ENCODE data around the gene ELAPOR2.
"Not testable (repeated sequence)": the region's sequence is repeated elsewhere in the genome, so short reads cannot be mapped to it uniquely, and the experiment has no call there.

ELAPOR2 gene

GRCh38 chr7:87046456-87046855 lies 13.0 kb downstream of the ELAPOR2 start:
- Histone ChIP-seq H3K9me3 (peaks cover 13% of the 10 kb centered on the region; the same call in 1 of the 2 replicates), H3K4me3 (no peak overlapping the region), H3K4me1 (peaks cover 13% of the 10 kb centered on the region), H3K9ac (no peak overlapping the region), H3K27ac (no peak overlapping the region), H3K27me3 (no peaks in the 10 kb centered on the region), H3K4me2 (no peak overlapping the region), H4K20me1 (no peaks in the 10 kb centered on the region), H3K36me3 (no peaks in the 10 kb centered on the region)
- TF ChIP-seq Cebpa-rat (IDR thresholded peaks at IDR 0.05) = no peak

- H4K20me1 ChIP-seq, H3K4me3 ChIP-seq, H3K9me3 ChIP-seq, H3K36me3 ChIP-seq, H3K4me2 ChIP-seq, H3K27ac ChIP-seq, H3K27me3 ChIP-seq, H3K9ac ChIP-seq: not testable (repeated sequence)
- peaks cover 13% of the 10 kb centered on the region for H3K4me1 ChIP-seq
Measured at GRCh38 chr7:87044713-87045112, 14.7 kb downstream of the ELAPOR2 start.

- H3K36me3 ChIP-seq, H3K27ac ChIP-seq, H3K27me3 ChIP-seq, H3K9ac ChIP-seq, H3K4me3 ChIP-seq, H3K4me2 ChIP-seq, H3K9me3 ChIP-seq, H4K20me1 ChIP-seq, H3K4me1 ChIP-seq: not testable (repeated sequence)
Measured at GRCh38 chr7:87041586-87041985, 17.9 kb downstream of the ELAPOR2 start.

- H3K9me3 ChIP-seq, H3K27me3 ChIP-seq, H3K36me3 ChIP-seq, H3K9ac ChIP-seq, H4K20me1 ChIP-seq, H3K4me1 ChIP-seq, H3K4me3 ChIP-seq, H3K4me2 ChIP-seq, H3K27ac ChIP-seq: not testable (repeated sequence)
Measured at GRCh38 chr7:87039691-87040299, 19.7 kb downstream of the ELAPOR2 start.

GRCh38 chr7:87038993-87039690 lies 20.3 kb downstream of the ELAPOR2 start:
- H3K9me3 ChIP-seq = no peaks in the 10 kb centered on the region
- no peak for TF ChIP-seq Cebpa-rat (IDR thresholded peaks at IDR 0.05)
- no peak overlapping the region for H3K4me2 ChIP-seq
- H3K4me1 ChIP-seq = no peaks in the 10 kb centered on the region
- H3K27me3 ChIP-seq = no peaks in the 10 kb centered on the region
- no peaks in the 10 kb centered on the region for H4K20me1 ChIP-seq
- no peaks in the 10 kb centered on the region for H3K36me3 ChIP-seq
- H3K27ac ChIP-seq = no peak overlapping the region
- no peak overlapping the region for H3K4me3 ChIP-seq
- H3K9ac ChIP-seq = no peak overlapping the region

- H3K9me3 ChIP-seq = no peaks in the 10 kb centered on the region
- no peak overlapping the region for H3K4me3 ChIP-seq
- no peak overlapping the region for H3K4me2 ChIP-seq
- no peaks in the 10 kb centered on the region for H4K20me1 ChIP-seq
- no peak overlapping the region for H3K27ac ChIP-seq
- H3K4me1 ChIP-seq = no peaks in the 10 kb centered on the region
- no peaks in the 10 kb centered on the region for H3K27me3 ChIP-seq
- no peaks in the 10 kb centered on the region for H3K36me3 ChIP-seq
- TF ChIP-seq Cebpa-rat (IDR thresholded peaks at IDR 0.05) = no peak
- H3K9ac ChIP-seq = no peak overlapping the region
Measured at GRCh38 chr7:87036985-87037384, 22.5 kb downstream of the ELAPOR2 start.

GRCh38 chr7:87032604-87033339 lies 26.7 kb downstream of the ELAPOR2 start:
- no peak overlapping the region for H3K27ac ChIP-seq
- H3K9ac ChIP-seq = no peak overlapping the region
- no peak overlapping the region for H3K4me2 ChIP-seq
- H3K4me1 ChIP-seq = no peaks in the 10 kb centered on the region
- no peaks in the 10 kb centered on the region for H3K27me3 ChIP-seq
- no peak for TF ChIP-seq Cebpa-rat (IDR thresholded peaks at IDR 0.05)
- H4K20me1 ChIP-seq = no peaks in the 10 kb centered on the region
- H3K9me3 ChIP-seq = peaks cover 7% of the 10 kb centered on the region; the same call in 1 of the 2 replicates
- no peak overlapping the region for H3K4me3 ChIP-seq
- no peaks in the 10 kb centered on the region for H3K36me3 ChIP-seq

GRCh38 chr7:87029078-87029477 lies 30.4 kb downstream of the ELAPOR2 start:
- no peaks in the 10 kb centered on the region for H3K4me1 ChIP-seq
- H3K9ac ChIP-seq = no peak overlapping the region
- no peaks in the 10 kb centered on the region for H3K27me3 ChIP-seq
- TF ChIP-seq Cebpa-rat (IDR thresholded peaks at IDR 0.05) = no peak
- H3K4me2 ChIP-seq = no peak overlapping the region
- no peak overlapping the region for H3K4me3 ChIP-seq
- H3K9me3 ChIP-seq = peaks cover 7% of the 10 kb centered on the region; the same call in 1 of the 2 replicates
- no peak overlapping the region for H3K27ac ChIP-seq
- H3K36me3 ChIP-seq = no peaks in the 10 kb centered on the region
- H4K20me1 ChIP-seq = no peaks in the 10 kb centered on the region

GRCh38 chr7:87028636-87029035 lies 30.8 kb downstream of the ELAPOR2 start:
- Histone ChIP-seq H4K20me1 (no peaks in the 10 kb centered on the region), H3K36me3 (no peaks in the 10 kb centered on the region), H3K9ac (no peak overlapping the region), H3K4me2 (no peak overlapping the region), H3K27me3 (no peaks in the 10 kb centered on the region), H3K9me3 (peaks cover 7% of the 10 kb centered on the region; the same call in 1 of the 2 replicates), H3K4me1 (no peaks in the 10 kb centered on the region), H3K27ac (no peak overlapping the region), H3K4me3 (no peak overlapping the region)
- TF ChIP-seq Cebpa-rat (IDR thresholded peaks at IDR 0.05) = no peak

- Histone ChIP-seq H3K4me3 (no peak overlapping the region), H3K4me2 (no peak overlapping the region)
Measured at GRCh38 chr7:87027900-87028299, 31.6 kb downstream of the ELAPOR2 start.

More at GRCh38 chr7:87027900-87028299, 31.6 kb downstream of the ELAPOR2 start:
- H3K4me1 ChIP-seq = no peaks in the 10 kb centered on the region
- no peaks in the 10 kb centered on the region for H4K20me1 ChIP-seq
- no peak overlapping the region for H3K9ac ChIP-seq
- TF ChIP-seq Cebpa-rat (IDR thresholded peaks at IDR 0.05) = no peak
- H3K27me3 ChIP-seq = no peaks in the 10 kb centered on the region
- peaks cover 7% of the 10 kb centered on the region; the same call in 1 of the 2 replicates for H3K9me3 ChIP-seq
- no peak overlapping the region for H3K27ac ChIP-seq
- H3K36me3 ChIP-seq = no peaks in the 10 kb centered on the region
